ENCODE measurements around the gene KIF23.

KIF23 gene

GRCh38 chr15:69424748-69425413 lies 10.7 kb downstream of the KIF23 start:
- no peak overlapping the region for H3K4me3 ChIP-seq (ENCODE audit: control insufficient read depth, low read depth, low read length)
- DNase-seq (ENCODE audit: low read depth): no peak
- TF ChIP-seq, protein P1, sequence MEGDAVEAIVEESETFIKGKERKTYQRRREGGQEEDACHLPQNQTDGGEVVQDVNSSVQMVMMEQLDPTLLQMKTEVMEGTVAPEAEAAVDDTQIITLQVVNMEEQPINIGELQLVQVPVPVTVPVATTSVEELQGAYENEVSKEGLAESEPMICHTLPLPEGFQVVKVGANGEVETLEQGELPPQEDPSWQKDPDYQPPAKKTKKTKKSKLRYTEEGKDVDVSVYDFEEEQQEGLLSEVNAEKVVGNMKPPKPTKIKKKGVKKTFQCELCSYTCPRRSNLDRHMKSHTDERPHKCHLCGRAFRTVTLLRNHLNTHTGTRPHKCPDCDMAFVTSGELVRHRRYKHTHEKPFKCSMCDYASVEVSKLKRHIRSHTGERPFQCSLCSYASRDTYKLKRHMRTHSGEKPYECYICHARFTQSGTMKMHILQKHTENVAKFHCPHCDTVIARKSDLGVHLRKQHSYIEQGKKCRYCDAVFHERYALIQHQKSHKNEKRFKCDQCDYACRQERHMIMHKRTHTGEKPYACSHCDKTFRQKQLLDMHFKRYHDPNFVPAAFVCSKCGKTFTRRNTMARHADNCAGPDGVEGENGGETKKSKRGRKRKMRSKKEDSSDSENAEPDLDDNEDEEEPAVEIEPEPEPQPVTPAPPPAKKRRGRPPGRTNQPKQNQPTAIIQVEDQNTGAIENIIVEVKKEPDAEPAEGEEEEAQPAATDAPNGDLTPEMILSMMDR (IDR thresholded peaks at IDR 0.05; ENCODE audit: control insufficient read depth, insufficient read depth, low read depth, low read length, missing control alignments): no peak

DNA sequence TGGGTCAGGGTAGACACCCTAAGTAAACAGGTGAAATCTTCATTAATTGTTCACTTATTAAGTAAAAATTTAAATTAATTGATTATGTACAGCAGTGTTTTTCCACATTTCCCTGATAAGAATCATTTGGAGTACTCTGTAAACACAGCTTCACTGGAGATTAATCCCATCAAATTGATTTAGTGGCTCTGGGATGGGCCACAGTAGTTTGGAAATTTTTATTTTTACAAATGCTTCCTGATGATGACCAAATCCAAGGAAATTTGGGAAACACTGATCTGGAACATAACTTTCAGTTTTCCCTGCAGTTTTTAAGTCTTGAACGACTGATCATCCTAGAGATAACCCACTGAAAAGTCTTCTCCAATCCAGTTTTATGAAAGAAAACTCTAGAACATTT lies 19.7 kb downstream of the KIF23 start:
- no peak overlapping the region for H3K4me3 ChIP-seq (ENCODE audit: control insufficient read depth, low read depth, low read length)
- TF ChIP-seq, protein P1 (IDR thresholded peaks at IDR 0.05; ENCODE audit: control insufficient read depth, insufficient read depth, low read depth, low read length, missing control alignments): no peak
- DNase-seq (ENCODE audit: low read depth): no peak

DNA sequence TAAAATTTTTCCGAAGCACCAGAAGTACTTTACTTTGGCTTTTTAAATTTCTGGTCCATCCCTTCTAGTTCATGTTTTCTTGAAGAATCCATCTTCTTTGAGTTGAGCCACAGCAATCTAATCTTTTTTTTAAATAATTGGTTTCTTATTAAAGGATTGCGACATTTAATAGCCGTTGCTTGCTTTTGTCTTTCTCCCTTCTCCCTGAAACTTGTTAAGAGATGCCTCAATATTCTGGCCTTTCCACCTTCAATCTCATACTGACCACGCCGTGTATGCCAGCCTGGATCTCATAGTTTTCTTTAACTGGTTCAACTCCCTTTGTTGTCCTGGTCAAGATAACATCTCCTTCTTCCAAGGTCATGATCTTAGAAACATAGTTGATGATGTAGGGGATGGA lies 20.1 kb downstream of the KIF23 start:
- no peak for DNase-seq (ENCODE audit: low read depth)
- H3K4me3 ChIP-seq (ENCODE audit: control insufficient read depth, low read depth, low read length): no peak overlapping the region
- TF ChIP-seq, protein P1 (IDR thresholded peaks at IDR 0.05; ENCODE audit: control insufficient read depth, insufficient read depth, low read depth, low read length, missing control alignments): no peak

DNA sequence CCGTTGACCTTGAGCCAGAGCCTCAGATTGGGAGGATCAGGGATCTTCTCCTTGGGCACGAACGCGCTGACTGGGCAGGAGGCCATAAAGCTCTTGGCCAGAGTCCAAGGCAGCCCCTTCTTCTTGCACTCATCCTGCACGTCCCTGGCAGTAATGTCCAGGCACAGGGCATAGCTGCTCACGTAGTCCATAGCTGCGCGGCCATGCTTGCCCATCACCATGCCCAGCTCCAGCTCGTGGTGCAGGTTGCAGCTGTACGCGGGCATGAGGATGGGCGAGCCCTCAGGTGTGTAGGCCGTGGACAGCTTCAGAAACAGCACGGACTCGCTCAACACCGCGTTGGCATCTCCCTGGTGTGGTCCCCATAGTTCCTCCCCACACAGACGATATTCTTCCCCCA lies 20.5 kb downstream of the KIF23 start:
- TF ChIP-seq, protein P1 (IDR thresholded peaks at IDR 0.05; ENCODE audit: control insufficient read depth, insufficient read depth, low read depth, low read length, missing control alignments): no peak
- H3K4me3 ChIP-seq (ENCODE audit: control insufficient read depth, low read depth, low read length): no peak overlapping the region
- no peak for DNase-seq (ENCODE audit: low read depth)

GRCh38 chr15:69435985-69436384 lies 21.8 kb downstream of the KIF23 start:
- no peak for DNase-seq (ENCODE audit: low read depth)
- no peak overlapping the region for H3K4me3 ChIP-seq (ENCODE audit: control insufficient read depth, low read depth, low read length)
- TF ChIP-seq, protein P1 (IDR thresholded peaks at IDR 0.05; ENCODE audit: control insufficient read depth, insufficient read depth, low read depth, low read length, missing control alignments): no peak

DNA sequence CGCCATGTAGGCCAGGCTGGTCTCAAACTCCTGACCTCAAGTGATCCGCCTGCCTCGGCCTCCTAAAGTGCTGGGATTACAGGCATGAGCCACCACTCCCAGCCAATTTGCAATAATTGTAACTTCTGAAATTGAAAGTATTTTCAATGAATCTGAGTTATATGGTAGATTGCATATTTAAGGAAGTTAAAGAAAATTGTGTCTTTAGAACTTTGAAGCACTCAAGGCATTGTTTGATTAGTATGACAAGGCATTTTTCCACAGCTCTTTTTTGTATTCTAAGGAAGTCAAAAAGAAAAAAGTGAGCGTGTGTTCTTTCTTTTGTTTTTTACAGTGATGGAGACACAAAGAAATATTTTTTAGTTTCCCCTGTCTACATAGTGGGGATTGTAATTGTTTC lies 22.8 kb downstream of the KIF23 start:
- DNase-seq (ENCODE audit: low read depth): no peak
- no peak overlapping the region for H3K4me3 ChIP-seq (ENCODE audit: control insufficient read depth, low read depth, low read length)
- TF ChIP-seq, protein P1 (IDR thresholded peaks at IDR 0.05; ENCODE audit: control insufficient read depth, insufficient read depth, low read depth, low read length, missing control alignments): no peak

Data from AG09309 (cell line).